ENCODE data around the gene CD7.

GRCh38 chr17:82298538-82299421 is 18.6 kb downstream of the CD7 start:
- TF ChIP-seq ZFP91 (CRISPR knock-in tag; IDR thresholded peaks at IDR 0.05) (no peak), RBBP5 (IDR thresholded peaks at IDR 0.05; ENCODE audit: borderline replicate concordance, insufficient read depth, low read length, poor library complexity, severe bottlenecking) (no peak), ZNF274 (IDR thresholded peaks at IDR 0.05; ENCODE audit: borderline replicate concordance, low read depth, low read length) (no peak), POLR3A (IDR thresholded peaks at IDR 0.05; ENCODE audit: borderline replicate concordance, extremely low read depth, insufficient read depth, insufficient read length) (no peak), PHF20 (IDR thresholded peaks at IDR 0.05; ENCODE audit: partially characterized antibody) (no peak), KHSRP (IDR thresholded peaks at IDR 0.05) (no peak), CTCF (IDR thresholded peaks at IDR 0.05 in 2 of 3, conservative IDR thresholded peaks at IDR 0.05 in 1 of 3; ENCODE audit: insufficient read depth in 2 of 3, low read depth in 1 of 3, low read length in 3 of 3) (no peak), MAX (CRISPR knock-in tag; IDR thresholded peaks at IDR 0.05) (0 out of 2 replicates have a peak, but pooled peaks have one; percentile 9), POLR2A (conservative IDR thresholded peaks at IDR 0.05) (no peak), YBX1 (IDR thresholded peaks at IDR 0.05) (no peak), TEAD4 (IDR thresholded peaks at IDR 0.05; ENCODE audit: low read length) (no peak), TEAD4 (CRISPR knock-in tag; IDR thresholded peaks at IDR 0.05; ENCODE audit: borderline replicate concordance) (no peak)
- TF ChIP-seq, protein P1, sequence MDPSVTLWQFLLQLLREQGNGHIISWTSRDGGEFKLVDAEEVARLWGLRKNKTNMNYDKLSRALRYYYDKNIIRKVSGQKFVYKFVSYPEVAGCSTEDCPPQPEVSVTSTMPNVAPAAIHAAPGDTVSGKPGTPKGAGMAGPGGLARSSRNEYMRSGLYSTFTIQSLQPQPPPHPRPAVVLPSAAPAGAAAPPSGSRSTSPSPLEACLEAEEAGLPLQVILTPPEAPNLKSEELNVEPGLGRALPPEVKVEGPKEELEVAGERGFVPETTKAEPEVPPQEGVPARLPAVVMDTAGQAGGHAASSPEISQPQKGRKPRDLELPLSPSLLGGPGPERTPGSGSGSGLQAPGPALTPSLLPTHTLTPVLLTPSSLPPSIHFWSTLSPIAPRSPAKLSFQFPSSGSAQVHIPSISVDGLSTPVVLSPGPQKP (CRISPR knock-in tag; IDR thresholded peaks at IDR 0.05), result no peak
- TF ChIP-seq, protein P2, sequence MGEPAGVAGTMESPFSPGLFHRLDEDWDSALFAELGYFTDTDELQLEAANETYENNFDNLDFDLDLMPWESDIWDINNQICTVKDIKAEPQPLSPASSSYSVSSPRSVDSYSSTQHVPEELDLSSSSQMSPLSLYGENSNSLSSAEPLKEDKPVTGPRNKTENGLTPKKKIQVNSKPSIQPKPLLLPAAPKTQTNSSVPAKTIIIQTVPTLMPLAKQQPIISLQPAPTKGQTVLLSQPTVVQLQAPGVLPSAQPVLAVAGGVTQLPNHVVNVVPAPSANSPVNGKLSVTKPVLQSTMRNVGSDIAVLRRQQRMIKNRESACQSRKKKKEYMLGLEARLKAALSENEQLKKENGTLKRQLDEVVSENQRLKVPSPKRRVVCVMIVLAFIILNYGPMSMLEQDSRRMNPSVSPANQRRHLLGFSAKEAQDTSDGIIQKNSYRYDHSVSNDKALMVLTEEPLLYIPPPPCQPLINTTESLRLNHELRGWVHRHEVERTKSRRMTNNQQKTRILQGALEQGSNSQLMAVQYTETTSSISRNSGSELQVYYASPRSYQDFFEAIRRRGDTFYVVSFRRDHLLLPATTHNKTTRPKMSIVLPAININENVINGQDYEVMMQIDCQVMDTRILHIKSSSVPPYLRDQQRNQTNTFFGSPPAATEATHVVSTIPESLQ (CRISPR knock-in tag; IDR thresholded peaks at IDR 0.05), result no peak

Data from K562 (cell line).